SK-N-SH treated with all-trans-retinoic acid at 6 μM for 48 hours (cell line): ENCODE data around the gene TMEM250.

Experiments
- ARNTL ChIP-seq: fragments of 450-650 bp; formaldehyde crosslinking; IDR thresholded peaks from 2 replicates; pipeline ENCODE4 v1.5.0; 2020; ENCODE audit warnings: low read depth, mild to moderate bottlenecking, moderate library complexity, borderline replicate concordance
- CREB5 ChIP-seq: fragments of 250-450 bp; sonication (Bioruptor Pico); IDR thresholded peaks from 2 replicates; pipeline ENCODE4 v1.5.1; 2020; ENCODE audit warnings: low read depth, mild to moderate bottlenecking, moderate library complexity
- ESRRG ChIP-seq: fragments of 250-450 bp; sonication (Bioruptor Pico); IDR thresholded peaks from 2 replicates; pipeline ENCODE4 v1.6.1; 2021; ENCODE audit warnings: mild to moderate bottlenecking
- GLIS3 ChIP-seq: fragments of 250-450 bp; sonication (Bioruptor Pico); IDR thresholded peaks from 2 replicates; pipeline ENCODE4 v1.5.0; 2020; ENCODE audit warnings: mild to moderate bottlenecking, moderate library complexity
- ISL1 ChIP-seq: fragments of 250-450 bp; sonication (Bioruptor Pico); IDR thresholded peaks from 2 replicates; pipeline ENCODE4 v2.1.2; 2022; ENCODE audit warnings: mild to moderate bottlenecking, moderate library complexity
- PATZ1 ChIP-seq: fragments of 250-450 bp; sonication (Bioruptor Pico); IDR thresholded peaks from 2 replicates; pipeline ENCODE4 v1.8.0; 2020; ENCODE audit warnings: mild to moderate bottlenecking, moderate library complexity, borderline replicate concordance
- RARB ChIP-seq: fragments of 250-450 bp; sonication (Bioruptor Pico); IDR thresholded peaks from 2 replicates; pipeline ENCODE4 v1.8.0; 2021; ENCODE audit warnings: mild to moderate bottlenecking, moderate library complexity
- ZC3H10 ChIP-seq: fragments of 250-450 bp; sonication (Bioruptor Pico); IDR thresholded peaks from 2 replicates; pipeline ENCODE4 v1.5.1; 2021; ENCODE audit warnings: mild to moderate bottlenecking, moderate library complexity
- ZFP3 ChIP-seq: fragments of 250-450 bp; sonication (Bioruptor Pico); IDR thresholded peaks from 2 replicates; pipeline ENCODE4 v1.5.0; 2020; ENCODE audit warnings: mild to moderate bottlenecking, moderate library complexity
- ZFP30 ChIP-seq: fragments of 450-650 bp; formaldehyde crosslinking; IDR thresholded peaks from 2 replicates; pipeline ENCODE4 v1.5.0; 2022; ENCODE audit warnings: mild to moderate bottlenecking, moderate library complexity
- ZNF565 ChIP-seq: fragments of 450-650 bp; formaldehyde crosslinking; conservative IDR thresholded peaks from 2 replicates; pipeline ENCODE4 v1.5.0; 2020; ENCODE audit warnings: low read depth, mild to moderate bottlenecking, moderate library complexity
- ZNF70 ChIP-seq: fragments of 450-650 bp; formaldehyde crosslinking; IDR thresholded peaks from 2 replicates; pipeline ENCODE4 v1.5.0; 2020; ENCODE audit warnings: mild to moderate bottlenecking, moderate library complexity
- ZNF8 ChIP-seq: fragments of 450-650 bp; formaldehyde crosslinking; IDR thresholded peaks from 2 replicates; pipeline ENCODE4 v1.5.0; 2020; ENCODE audit warnings: mild to moderate bottlenecking, moderate library complexity

GRCh38 chr9:136142414-136142796 is 23.7 kb upstream of the TMEM250 start:
- TF ChIP-seq PATZ1: no peak
- TF ChIP-seq ESRRG (CRISPR knock-in tag): no peak
- no peak for TF ChIP-seq ARNTL
- no peak for TF ChIP-seq ZC3H10 (CRISPR knock-in tag)
- TF ChIP-seq ZFP30 (CRISPR knock-in tag): no peak
- no peak for TF ChIP-seq RARB (CRISPR knock-in tag)
- no peak for TF ChIP-seq ZFP3
- TF ChIP-seq ZNF565 (CRISPR knock-in tag): no peak
- TF ChIP-seq ZNF70 (CRISPR knock-in tag): no peak
- TF ChIP-seq ZNF8 (CRISPR knock-in tag): no peak
- no peak for TF ChIP-seq ISL1 (CRISPR knock-in tag)
- TF ChIP-seq GLIS3 (CRISPR knock-in tag): no peak
- no peak for TF ChIP-seq CREB5
